ENCODE results near the gene SKA1.

- TF ChIP-seq SP1 (IDR thresholded peaks at IDR 0.05): no peak
- TF ChIP-seq L3MBTL2 (conservative IDR thresholded peaks at IDR 0.05): no peak
- no peak for TF ChIP-seq FOXM1 (IDR thresholded peaks at IDR 0.05; ENCODE audit: borderline replicate concordance)
- TF ChIP-seq TARDBP (IDR thresholded peaks at IDR 0.05): no peak
These were observed 14.1 kb downstream of the SKA1 start for GRCh38 chr18:50388988-50389387.
